GM15510 (cell line): ENCODE measurements around the gene ARMH1.

Source experiments
- POLR2A ChIP-seq: IDR thresholded peaks from 3 replicates; pipeline ENCODE4 v1.6.1; 2011; ENCODE audit warnings: borderline replicate concordance; ENCODE audit not compliant: insufficient read length; ENCODE audit errors: extremely low read depth

The ARMH1 gene

GRCh38 chr1:44676484-44677200 is 2.1 kb downstream of the ARMH1 start:
- TF ChIP-seq POLR2A: no peak

- TF ChIP-seq POLR2A: no peak
Observed at GRCh38 chr1:44677201-44677766, 2.8 kb downstream of the ARMH1 start.

GRCh38 chr1:44678120-44678519 is 3.6 kb downstream of the ARMH1 start:
- no peak for TF ChIP-seq POLR2A

GRCh38 chr1:44678626-44679025 is 4.1 kb downstream of the ARMH1 start:
- TF ChIP-seq POLR2A: no peak

GRCh38 chr1:44679468-44679867 is 5.0 kb downstream of the ARMH1 start:
- TF ChIP-seq POLR2A: no peak

GRCh38 chr1:44681905-44682882 is 7.7 kb downstream of the ARMH1 start:
- no peak for TF ChIP-seq POLR2A

- no peak for TF ChIP-seq POLR2A
Observed at GRCh38 chr1:44682883-44683265, 8.4 kb downstream of the ARMH1 start.

- TF ChIP-seq POLR2A: no peak
Observed at GRCh38 chr1:44684525-44684924, 10.0 kb downstream of the ARMH1 start.

- no peak for TF ChIP-seq POLR2A
Observed at GRCh38 chr1:44685218-44685617, 10.7 kb downstream of the ARMH1 start.

- no peak for TF ChIP-seq POLR2A
Observed at GRCh38 chr1:44685881-44686280, 11.4 kb downstream of the ARMH1 start.

GRCh38 chr1:44688760-44689446 is 14.4 kb downstream of the ARMH1 start:
- no peak for TF ChIP-seq POLR2A

- TF ChIP-seq POLR2A: no peak
Observed at GRCh38 chr1:44689447-44689765, 14.9 kb downstream of the ARMH1 start.

- no peak for TF ChIP-seq POLR2A
Observed at GRCh38 chr1:44693159-44693558, 18.6 kb downstream of the ARMH1 start.

- no peak for TF ChIP-seq POLR2A
Observed at GRCh38 chr1:44693900-44694299, 19.4 kb downstream of the ARMH1 start.
